GM19468 (cell line): ENCODE data around the gene ACSM3.
"Not testable (repeated sequence)": the region's sequence is repeated elsewhere in the genome, so short reads cannot be mapped to it uniquely, and the experiment has no call there.

Experiments
- ATAC-seq: cut with Tn5 transposase; IDR thresholded peaks from one replicate; pipeline ENCODE4 v1.9.1; 2021; ENCODE audit warnings: mild to moderate bottlenecking, moderate library complexity, moderate number of reproducible peaks; ENCODE audit not compliant: unreplicated experiment; ENCODE audit errors: extremely low read depth

ACSM3 gene

GRCh38 chr16:20753727-20754126 is 10.1 kb upstream of the ACSM3 start:
- ATAC-seq: no peak

- no peak for ATAC-seq
Measured at GRCh38 chr16:20755238-20755637, 8.6 kb upstream of the ACSM3 start.

- not testable (repeated sequence) for ATAC-seq
Measured at GRCh38 chr16:20755799-20756198, 8.0 kb upstream of the ACSM3 start.

- no peak for ATAC-seq
Measured at GRCh38 chr16:20760346-20760745, 3.5 kb upstream of the ACSM3 start.

GRCh38 chr16:20761175-20761574 is 2.6 kb upstream of the ACSM3 start:
- no peak for ATAC-seq

GRCh38 chr16:20762404-20763123 is 1.2 kb upstream of the ACSM3 start:
- no peak for ATAC-seq

GRCh38 chr16:20764448-20764847 is 634 bp downstream of the ACSM3 start:
- not testable (repeated sequence) for ATAC-seq

GRCh38 chr16:20765732-20766131 is 1.9 kb downstream of the ACSM3 start:
- ATAC-seq: no peak

GRCh38 chr16:20766294-20766693 is 2.5 kb downstream of the ACSM3 start:
- ATAC-seq: no peak

GRCh38 chr16:20767577-20767976 is 3.8 kb downstream of the ACSM3 start:
- ATAC-seq: no peak

GRCh38 chr16:20768121-20768520 is 4.3 kb downstream of the ACSM3 start:
- no peak for ATAC-seq

- no peak for ATAC-seq
Measured at GRCh38 chr16:20768818-20769217, 5.0 kb downstream of the ACSM3 start.

GRCh38 chr16:20773679-20774078 is 9.9 kb downstream of the ACSM3 start:
- no peak for ATAC-seq

GRCh38 chr16:20774703-20775362 is 11.0 kb downstream of the ACSM3 start:
- ATAC-seq: no peak

- ATAC-seq: no peak
Measured at GRCh38 chr16:20781697-20782096, 17.9 kb downstream of the ACSM3 start.

- no peak for ATAC-seq
Measured at GRCh38 chr16:20782470-20782869, 18.7 kb downstream of the ACSM3 start.

- no peak for ATAC-seq
Measured at GRCh38 chr16:20784204-20784603, 20.4 kb downstream of the ACSM3 start.

- no peak for ATAC-seq
Measured at GRCh38 chr16:20789130-20789529, 25.3 kb downstream of the ACSM3 start.

- no peak for ATAC-seq
Measured at GRCh38 chr16:20791923-20792612, 28.3 kb downstream of the ACSM3 start.

- no peak for ATAC-seq
Measured at GRCh38 chr16:20798364-20798763, 34.5 kb downstream of the ACSM3 start.

GRCh38 chr16:20799599-20799998 is 35.8 kb downstream of the ACSM3 start:
- ATAC-seq: no peak
